Measurements from ENCODE around the gene BNC2.
"Not testable (repeated sequence)": the region's sequence is repeated elsewhere in the genome, so short reads cannot be mapped to it uniquely, and the experiment has no call there.

Gene BNC2

GRCh38 chr9:16543225-16543624 lies 327.2 kb downstream of the BNC2 start:
- TF ChIP-seq GATA1 (IDR thresholded peaks at IDR 0.05; ENCODE audit: low read depth, low read length), result no peak
- TF ChIP-seq POLR2A (IDR thresholded peaks at IDR 0.05; ENCODE audit: low read length), result no peak
- no peak for DNase-seq

GRCh38 chr9:16542290-16542689 lies 328.2 kb downstream of the BNC2 start:
- DNase-seq, result no peak
- TF ChIP-seq POLR2A (IDR thresholded peaks at IDR 0.05; ENCODE audit: low read length) (no peak), GATA1 (IDR thresholded peaks at IDR 0.05; ENCODE audit: low read depth, low read length) (no peak)

- TF ChIP-seq POLR2A (IDR thresholded peaks at IDR 0.05; ENCODE audit: low read length) (no peak), GATA1 (IDR thresholded peaks at IDR 0.05; ENCODE audit: low read depth, low read length) (no peak)
- DNase-seq, result no peak
These were observed 329.5 kb downstream of the BNC2 start for GRCh38 chr9:16540743-16541613.

- DNase-seq, result not testable (repeated sequence)
These were observed 330.8 kb downstream of the BNC2 start for GRCh38 chr9:16539626-16540025.

GRCh38 chr9:16535555-16535954 lies 334.9 kb downstream of the BNC2 start:
- TF ChIP-seq POLR2A (IDR thresholded peaks at IDR 0.05; ENCODE audit: low read length) (no peak), GATA1 (IDR thresholded peaks at IDR 0.05; ENCODE audit: low read depth, low read length) (no peak)
- no peak for DNase-seq

- TF ChIP-seq POLR2A (IDR thresholded peaks at IDR 0.05; ENCODE audit: low read length), result no peak
- no peak for TF ChIP-seq GATA1 (IDR thresholded peaks at IDR 0.05; ENCODE audit: low read depth, low read length)
- DNase-seq, result no peak
These were observed 337.6 kb downstream of the BNC2 start for GRCh38 chr9:16532681-16533450.

- TF ChIP-seq GATA1 (IDR thresholded peaks at IDR 0.05; ENCODE audit: low read depth, low read length) (no peak), POLR2A (IDR thresholded peaks at IDR 0.05; ENCODE audit: low read length) (no peak)
- no peak for DNase-seq
These were observed 338.2 kb downstream of the BNC2 start for GRCh38 chr9:16532272-16532671.

GRCh38 chr9:16530669-16531642 lies 339.5 kb downstream of the BNC2 start:
- DNase-seq, result no peak
- no peak for TF ChIP-seq GATA1 (IDR thresholded peaks at IDR 0.05; ENCODE audit: low read depth, low read length)
- TF ChIP-seq POLR2A (IDR thresholded peaks at IDR 0.05; ENCODE audit: low read length), result no peak

- no peak for DNase-seq
- no peak for TF ChIP-seq GATA1 (IDR thresholded peaks at IDR 0.05; ENCODE audit: low read depth, low read length)
- TF ChIP-seq POLR2A (IDR thresholded peaks at IDR 0.05; ENCODE audit: low read length), result no peak
These were observed 342.9 kb downstream of the BNC2 start for GRCh38 chr9:16527573-16527972.

GRCh38 chr9:16526380-16526779 lies 344.1 kb downstream of the BNC2 start:
- DNase-seq, result no peak
- TF ChIP-seq GATA1 (IDR thresholded peaks at IDR 0.05; ENCODE audit: low read depth, low read length) (no peak), POLR2A (IDR thresholded peaks at IDR 0.05; ENCODE audit: low read length) (no peak)

- DNase-seq, result no peak
- TF ChIP-seq GATA1 (IDR thresholded peaks at IDR 0.05; ENCODE audit: low read depth, low read length), result no peak
- no peak for TF ChIP-seq POLR2A (IDR thresholded peaks at IDR 0.05; ENCODE audit: low read length)
These were observed 345.6 kb downstream of the BNC2 start for GRCh38 chr9:16524823-16525222.

- DNase-seq, result no peak
- TF ChIP-seq POLR2A (IDR thresholded peaks at IDR 0.05; ENCODE audit: low read length) (no peak), GATA1 (IDR thresholded peaks at IDR 0.05; ENCODE audit: low read depth, low read length) (no peak)
These were observed 346.4 kb downstream of the BNC2 start for GRCh38 chr9:16524078-16524477.

- DNase-seq, result no peak
These were observed 348.5 kb downstream of the BNC2 start for GRCh38 chr9:16521868-16522411.

More at GRCh38 chr9:16521868-16522411, 348.5 kb downstream of the BNC2 start:
- TF ChIP-seq GATA1 (IDR thresholded peaks at IDR 0.05; ENCODE audit: low read depth, low read length), result no peak
- TF ChIP-seq POLR2A (IDR thresholded peaks at IDR 0.05; ENCODE audit: low read length), result no peak
